ENCODE data around the gene TMEM165. TPM values are rescaled to one million over a fixed set of nuclear protein-coding genes. Genes with fewer than 3 reads are reported as not detected.

TMEM165 gene
- total and polyA plus RNA-seq, 10 of the 15 experiments (the other 5 are each of a cell fraction or from before 2014, with no cell fraction given), result 18.3 to 141 (median 81.1) TPM

GRCh38 chr4:55409468-55410171, 13.9 kb downstream of the TMEM165 start (continued):
- TF ChIP-seq IKZF2 (IDR thresholded peaks at IDR 0.05) (peak; percentile 27 to 61; a peak in 2 of 4 replicates), NBN (IDR thresholded peaks at IDR 0.05) (peak; percentile 54; the same call in 1 of the 2 replicates), ZBTB4 (CRISPR knock-in tag; IDR thresholded peaks at IDR 0.05) (no peak), KLF5 (IDR thresholded peaks at IDR 0.05; ENCODE audit: partially characterized antibody) (peak; percentile 24), NRF1 (conservative IDR thresholded peaks at IDR 0.05; ENCODE audit: low read depth, low read length) (no peak), SMC3 (IDR thresholded peaks at IDR 0.05; ENCODE audit: borderline replicate concordance, low read length) (peak; percentile 60; the same call in 1 of the 2 replicates), ZNF207 (IDR thresholded peaks at IDR 0.05; ENCODE audit: borderline replicate concordance) (no peak), CHD2 (IDR thresholded peaks at IDR 0.05; ENCODE audit: borderline replicate concordance, low read depth, low read length) (no peak), ATF7 (IDR thresholded peaks at IDR 0.05; ENCODE audit: low read depth) (0 out of 2 replicates have a peak, but pooled peaks have one; percentile 12), ATF3 (IDR thresholded peaks at IDR 0.05; ENCODE audit: borderline replicate concordance, extremely low read depth, low read depth, low read length) (no peak), ZSCAN29 (IDR thresholded peaks at IDR 0.05) (no peak), PRDM15 (CRISPR knock-in tag; IDR thresholded peaks at IDR 0.05) (no peak), CBFB (IDR thresholded peaks at IDR 0.05; ENCODE audit: low read depth) (no peak), NFIC (IDR thresholded peaks at IDR 0.05; ENCODE audit: low read depth, low read length) (no peak), EED (IDR thresholded peaks at IDR 0.05; ENCODE audit: low read depth) (0 out of 2 replicates have a peak, but pooled peaks have one; percentile 34)
